Left lobe of liver (tissue), 2 donors: ENCODE results near the gene ANAPC5. TPM values are rescaled to one million over a fixed set of nuclear protein-coding genes. Genes with fewer than 3 reads are reported as not detected.
A peak's percentile ranks its signal among the peaks of the same experiment; 100 is the strongest.

Experiments
- ATAC-seq: fragments of 200-7000 bp; cut with Tn5 transposase; one replicate; pipeline ENCODE4 v1.9.1; 2020; ENCODE audit warnings: mild to moderate bottlenecking, moderate library complexity
- DNase-seq: peaks from one replicate; pipeline ENCODE4 v3.0.0-alpha.2; 2020; ENCODE audit warnings: low spot score
- total RNA-seq: library from RNA; stranded (reverse); gene quantifications from one replicate; pipeline ENCODE4 v1.2.1, GENCODE V29; 2021
- donor health status: DM: no; HTN: no; CAD: no; lungs with moderate emphysema.
- donor health status: DM: no; HTN: yes; CAD: no.

Gene ANAPC5
- total RNA-seq, 1 donor from 2014 or later, result 43.4 TPM

DNA sequence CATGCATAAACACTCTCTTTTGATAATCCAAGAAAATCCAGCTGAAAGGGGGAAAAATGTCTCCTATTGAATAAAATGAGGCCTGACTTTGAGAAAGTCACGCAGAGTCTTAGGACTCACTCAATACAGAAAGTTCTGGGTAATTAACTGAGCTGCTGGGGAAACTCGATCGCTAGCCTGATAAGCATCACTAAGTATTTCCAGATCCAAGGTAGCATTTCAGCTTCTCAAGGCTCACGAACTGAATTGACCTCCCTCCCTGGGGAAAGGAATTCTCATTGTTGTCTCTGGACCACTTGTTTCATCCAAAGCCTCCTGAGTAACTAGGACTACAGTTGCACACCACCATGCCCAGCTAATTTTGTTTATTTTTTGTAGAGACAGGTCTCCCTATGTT lies 13.8 kb upstream of the ANAPC5 start:
- DNase-seq, result no peak
- no peak for ATAC-seq

DNA sequence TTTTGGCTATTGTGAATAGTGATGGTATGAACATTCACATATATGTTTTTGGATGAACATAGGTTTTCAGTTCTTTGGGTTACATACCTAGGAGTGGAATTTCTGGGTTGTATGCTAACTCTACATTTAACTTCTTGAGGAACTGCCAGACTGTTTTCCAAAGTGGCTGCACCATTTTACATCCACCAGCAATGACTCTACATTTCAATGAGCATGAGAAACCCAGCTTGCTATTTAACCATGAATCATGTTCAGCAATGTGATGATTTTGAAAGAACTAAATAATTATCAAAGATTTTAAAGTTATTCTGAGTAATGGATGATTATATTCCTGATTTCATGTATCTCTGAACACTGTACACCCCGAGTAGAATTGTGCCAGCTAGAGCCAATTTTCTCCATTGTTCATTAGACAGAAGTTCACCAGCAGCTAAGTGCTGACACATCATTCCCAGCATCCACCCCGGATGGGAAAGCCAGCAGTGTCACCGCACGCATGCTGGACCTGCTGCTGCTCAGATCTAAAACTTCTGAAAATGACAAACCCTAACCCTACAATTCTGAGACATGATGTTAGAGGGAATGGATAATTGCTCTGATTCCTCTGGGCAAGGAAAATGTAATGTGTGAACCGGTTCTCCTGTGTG lies 13.3 kb upstream of the ANAPC5 start:
- ATAC-seq, result no peak
- no peak for DNase-seq

DNA sequence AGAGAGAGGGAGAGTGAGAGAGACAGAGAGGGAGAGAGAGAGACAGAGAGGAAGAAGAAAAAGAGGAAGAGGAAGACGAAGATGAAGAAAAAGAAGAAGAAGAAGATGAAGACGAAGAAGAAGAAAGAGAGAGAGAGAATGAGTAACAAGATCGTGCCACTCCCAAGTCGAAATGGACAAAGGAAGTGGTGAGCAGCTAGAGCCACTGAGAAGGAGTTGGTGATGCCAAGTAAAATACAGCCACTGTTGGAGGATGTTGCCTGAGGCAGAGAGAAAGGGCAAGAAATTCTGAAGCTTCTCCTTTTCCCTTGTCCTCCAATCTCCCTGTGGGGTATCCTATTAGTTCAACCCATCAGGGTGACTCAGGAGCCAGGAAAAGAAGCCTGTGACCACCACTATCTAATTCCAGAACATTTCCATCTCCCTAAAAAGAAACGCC lies 12.5 kb upstream of the ANAPC5 start:
- DNase-seq, result no peak
- ATAC-seq, result no peak

DNA sequence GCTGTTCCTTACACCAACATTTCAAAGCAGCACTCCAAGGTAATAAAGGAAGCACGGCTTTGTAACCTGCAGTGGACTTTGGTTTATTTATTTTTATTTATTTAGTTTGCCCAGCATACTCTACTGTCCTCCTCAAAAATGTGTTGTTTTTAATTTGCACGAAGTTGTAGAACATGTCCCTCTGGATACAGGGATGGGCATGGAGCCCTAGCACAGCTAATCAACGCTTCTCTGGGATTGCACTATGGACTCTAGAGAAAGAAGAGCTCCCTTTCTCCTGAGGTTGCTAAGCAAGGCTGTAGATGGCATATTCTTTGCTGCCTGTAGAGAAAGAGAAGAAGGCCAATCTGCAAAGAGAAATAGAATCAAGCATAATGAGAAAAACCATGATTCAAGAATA lies 5.9 kb upstream of the ANAPC5 start:
- peak; percentile 63 for ATAC-seq
- no peak for DNase-seq

DNA sequence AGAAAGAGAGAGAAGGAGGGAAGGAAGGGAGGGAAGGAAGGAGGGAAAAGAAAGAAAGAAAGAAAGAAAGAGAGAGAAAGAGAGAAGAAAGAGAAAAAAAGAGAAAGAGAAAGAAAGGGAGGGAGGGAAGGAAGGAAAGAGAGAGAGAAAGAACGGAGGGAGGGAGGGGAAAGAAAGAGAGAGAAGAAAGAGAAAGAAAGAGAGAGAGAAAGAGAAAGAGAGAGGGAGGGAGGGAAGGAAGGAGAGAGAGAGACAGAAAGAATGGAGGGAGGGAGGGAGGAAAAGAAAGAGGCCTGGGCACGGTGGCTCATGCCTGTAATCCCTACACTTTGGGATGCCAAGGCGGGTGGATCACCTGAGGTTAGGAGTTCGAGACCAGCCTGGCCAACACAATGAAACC lies 5.1 kb upstream of the ANAPC5 start:
- DNase-seq, result no peak
- no peak for ATAC-seq

DNA sequence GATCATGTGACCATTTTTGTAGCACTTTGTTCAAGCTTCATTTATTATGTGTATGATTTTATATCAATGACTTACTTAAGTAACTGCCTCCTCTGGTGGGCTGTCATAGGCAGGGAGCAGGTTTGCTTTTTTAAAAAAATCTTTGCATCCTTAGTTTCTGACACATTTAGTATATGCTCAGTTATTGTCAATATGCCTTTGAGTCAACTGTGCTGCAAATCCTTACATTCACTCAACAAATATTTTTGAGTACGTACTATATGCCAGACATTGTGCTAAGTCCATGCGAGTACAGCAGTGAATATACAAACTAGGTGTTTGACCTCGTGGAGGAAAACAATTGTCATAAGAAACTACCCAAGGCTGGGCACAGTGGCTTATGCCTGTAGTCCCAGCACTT lies 4.4 kb upstream of the ANAPC5 start:
- no peak for ATAC-seq
- no peak for DNase-seq

DNA sequence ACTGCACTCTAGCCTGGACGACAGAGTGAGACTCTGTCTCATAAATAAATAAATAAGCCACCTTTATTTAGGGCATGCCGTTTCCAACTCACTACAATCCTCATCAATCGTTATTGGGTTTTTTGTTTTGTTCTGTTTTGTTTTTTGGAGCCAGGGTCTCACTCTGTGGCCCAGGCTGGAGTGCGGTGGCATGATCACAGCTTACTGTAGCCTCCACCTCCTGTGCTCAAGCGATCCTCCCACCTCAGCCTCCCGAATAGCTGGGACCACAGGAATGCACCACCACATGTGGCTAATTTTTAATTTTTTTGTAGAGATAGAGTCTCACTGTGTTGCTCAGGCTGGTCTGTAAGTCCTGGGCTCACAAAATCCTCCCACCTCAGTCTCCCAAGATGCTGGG lies 3.6 kb upstream of the ANAPC5 start:
- no peak for ATAC-seq

DNA sequence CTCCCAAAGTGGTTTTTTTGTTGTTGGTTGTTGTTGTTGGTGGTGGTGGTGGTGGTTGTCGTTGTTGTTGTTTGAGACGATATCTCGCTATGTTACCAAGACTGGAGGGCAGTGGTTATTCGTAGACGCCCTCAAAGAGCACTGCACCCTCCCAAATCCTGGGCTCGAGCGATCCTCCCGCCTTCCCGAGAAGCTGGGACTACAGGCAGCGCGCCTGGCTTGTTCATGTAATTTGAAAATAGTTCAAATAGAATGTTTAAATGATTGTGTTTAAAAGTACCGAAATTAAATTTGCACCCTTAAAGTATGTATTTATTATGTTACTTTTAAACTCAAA lies 439 bp upstream of the ANAPC5 start:
- DNase-seq, result no peak
- ATAC-seq, result peak; percentile 61

More for the DNA sequence above, 3.6 kb upstream of the ANAPC5 start:
- no peak for DNase-seq

DNA sequence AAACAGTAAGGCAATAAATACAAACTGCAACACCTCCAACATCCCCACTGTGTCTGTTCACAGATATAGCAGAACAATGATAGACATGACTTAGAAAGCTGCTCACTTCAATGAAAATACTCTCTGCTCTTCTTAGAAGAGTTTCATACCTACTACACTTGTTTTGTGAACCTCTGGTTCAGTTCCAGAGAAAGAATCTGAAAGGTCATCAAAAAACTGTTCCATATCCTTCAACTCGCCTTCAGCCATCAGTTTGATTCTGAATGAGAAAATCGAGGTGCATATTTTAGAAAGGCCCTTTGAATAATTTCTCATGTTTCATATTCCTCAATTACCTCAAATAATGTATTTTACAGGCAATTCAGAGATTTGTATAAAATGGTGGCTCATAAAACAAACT lies 5.5 kb downstream of the ANAPC5 start:
- ATAC-seq (no peak), DNase-seq (no peak)

DNA sequence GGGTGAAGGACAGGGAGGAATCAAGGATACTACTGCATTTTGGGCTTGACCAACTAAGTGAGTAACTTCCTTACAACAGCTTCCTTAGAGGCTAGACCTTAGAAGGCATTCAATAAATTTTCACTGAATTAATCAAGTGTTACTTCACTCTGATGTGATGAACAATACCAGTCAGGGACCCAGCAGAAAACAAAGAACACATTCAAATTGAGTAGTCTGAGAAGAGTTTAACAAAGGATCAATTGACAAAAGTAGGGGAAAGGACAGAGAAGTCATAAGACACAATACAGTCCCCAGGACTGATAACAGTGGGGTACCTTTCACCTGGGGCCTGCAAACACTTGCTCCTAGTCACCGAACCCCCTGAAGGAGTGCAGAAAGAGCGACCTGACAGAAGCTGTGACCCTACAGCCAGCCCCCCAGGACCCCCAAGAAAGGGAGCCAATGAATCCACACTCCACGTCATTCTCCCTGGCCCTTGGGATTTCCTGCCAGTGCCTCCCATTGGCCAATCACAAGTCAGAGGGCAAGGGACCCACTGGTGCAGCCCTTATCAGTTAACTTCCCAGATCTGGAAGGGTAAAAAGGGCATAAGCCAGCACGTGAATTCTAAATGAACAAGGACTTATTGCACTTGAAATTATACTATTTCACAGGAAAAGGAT lies 6.9 kb downstream of the ANAPC5 start:
- DNase-seq, result no peak
- no peak for ATAC-seq

DNA sequence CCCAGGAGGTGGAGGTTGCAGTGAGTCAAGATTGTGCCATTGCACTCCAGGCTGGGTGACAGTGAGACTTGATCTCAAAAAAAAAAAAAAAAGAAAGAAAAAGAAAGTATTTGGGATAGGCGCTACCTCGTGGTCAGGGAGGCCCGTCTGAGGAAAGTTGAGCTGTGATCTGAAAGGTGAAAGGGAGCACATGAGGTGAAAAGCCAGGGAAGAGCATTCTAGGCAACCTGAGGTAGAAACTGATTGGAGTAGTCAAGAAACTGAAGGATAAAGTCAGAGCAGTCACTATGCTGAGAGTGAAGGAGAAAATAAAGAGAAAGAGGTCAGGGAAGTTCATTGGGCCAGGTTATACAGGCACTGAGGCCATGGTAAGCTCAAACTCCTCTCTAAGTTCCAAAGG lies 7.7 kb downstream of the ANAPC5 start:
- DNase-seq (no peak), ATAC-seq (no peak)

DNA sequence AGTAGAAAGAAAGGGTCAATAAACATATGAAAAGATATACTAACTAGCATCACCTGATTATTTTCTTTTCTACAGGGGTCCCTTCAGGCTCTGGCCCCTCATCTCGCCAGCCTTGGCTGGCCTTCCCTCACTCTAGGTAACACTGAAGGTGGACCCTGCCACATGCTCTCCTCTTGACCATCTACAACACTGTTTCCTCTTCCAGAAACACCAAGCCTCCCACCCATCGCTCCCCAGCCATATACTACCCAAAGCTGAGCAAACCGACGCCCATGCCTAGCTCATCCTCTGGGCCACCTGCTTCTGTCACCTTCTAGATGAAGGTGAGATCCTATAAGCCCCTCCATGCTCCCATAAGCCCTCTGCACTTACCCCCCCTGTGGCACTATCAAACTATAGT lies 14.8 kb downstream of the ANAPC5 start:
- DNase-seq (no peak), ATAC-seq (no peak)

DNA sequence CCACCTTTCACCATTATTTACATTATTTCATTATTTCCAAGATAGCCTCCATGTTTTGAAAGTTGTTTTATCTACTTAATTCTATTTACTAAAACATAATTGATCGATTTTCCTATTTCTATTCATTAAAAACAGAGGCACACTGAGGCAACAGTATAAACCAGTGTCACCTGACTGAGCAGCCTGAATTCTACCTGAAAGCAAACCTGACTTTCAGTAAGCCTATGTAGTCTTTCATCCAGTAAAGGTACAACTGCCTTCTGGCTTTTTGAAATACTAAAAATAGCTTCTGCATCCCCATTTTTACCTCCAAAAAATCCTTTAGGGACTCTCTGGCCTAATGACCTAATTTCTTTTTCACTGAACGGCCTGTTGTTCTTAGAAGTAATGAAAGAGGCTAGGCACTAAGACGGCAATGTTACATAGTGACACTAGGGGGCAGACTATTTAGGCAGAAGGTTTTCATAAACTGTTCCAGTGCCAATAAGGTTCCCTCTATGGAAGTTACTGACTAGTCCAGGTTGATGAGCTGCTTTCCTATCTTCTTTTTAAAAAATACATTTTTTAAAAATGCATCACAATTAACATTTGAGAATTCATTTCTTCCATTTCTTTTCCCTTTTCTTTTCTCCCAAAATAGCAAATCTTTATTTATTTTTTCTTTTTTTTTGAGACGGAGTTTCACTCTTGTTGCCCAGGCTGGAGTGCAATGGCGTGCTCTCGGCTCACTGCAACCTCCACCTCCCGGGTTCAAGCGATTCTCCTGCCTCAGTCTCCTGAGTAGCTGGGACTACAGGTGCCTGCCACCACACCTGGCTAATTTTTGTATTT lies 17.5 kb downstream of the ANAPC5 start:
- ATAC-seq (peak; percentile 99), DNase-seq (no peak)

DNA sequence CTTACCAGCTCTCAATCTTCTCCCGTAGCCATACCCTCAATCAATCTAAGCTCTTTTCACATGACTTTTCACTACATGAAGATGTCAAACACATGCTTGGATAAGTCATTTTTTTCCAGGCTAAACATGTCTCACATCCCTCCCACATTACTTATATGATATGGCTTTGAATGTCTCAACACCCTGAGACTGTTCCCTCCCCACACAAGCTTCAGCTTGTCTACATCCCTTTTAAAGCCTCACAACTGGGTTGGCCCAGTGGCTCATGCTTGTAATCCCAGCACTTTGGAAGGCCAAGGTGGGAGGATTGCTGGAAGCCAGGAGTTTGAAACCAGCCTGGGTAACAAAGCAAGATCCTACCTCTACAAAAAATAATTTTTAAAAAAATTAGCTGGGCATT lies 18.5 kb downstream of the ANAPC5 start:
- ATAC-seq (no peak), DNase-seq (no peak)

DNA sequence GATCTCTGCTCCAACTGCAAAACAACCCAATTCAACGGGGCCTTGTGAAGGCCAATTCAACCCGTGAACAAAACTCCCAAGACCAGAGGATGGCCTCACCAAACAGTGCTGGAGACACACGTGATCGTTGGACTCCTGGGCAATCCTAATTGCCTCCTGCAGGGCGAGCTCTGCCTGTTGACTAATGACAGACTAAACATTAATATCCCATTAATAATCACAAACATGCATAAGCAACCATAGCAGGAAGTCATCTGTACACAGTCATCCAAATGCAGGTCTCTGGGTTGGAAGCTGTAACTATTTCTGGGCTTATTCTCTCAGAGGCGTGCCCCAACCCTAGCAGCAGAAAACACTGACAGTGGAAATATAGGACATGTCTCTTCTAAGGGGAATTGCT lies 21.0 kb downstream of the ANAPC5 start:
- ATAC-seq, result peak; percentile 47
- DNase-seq, result no peak

DNA sequence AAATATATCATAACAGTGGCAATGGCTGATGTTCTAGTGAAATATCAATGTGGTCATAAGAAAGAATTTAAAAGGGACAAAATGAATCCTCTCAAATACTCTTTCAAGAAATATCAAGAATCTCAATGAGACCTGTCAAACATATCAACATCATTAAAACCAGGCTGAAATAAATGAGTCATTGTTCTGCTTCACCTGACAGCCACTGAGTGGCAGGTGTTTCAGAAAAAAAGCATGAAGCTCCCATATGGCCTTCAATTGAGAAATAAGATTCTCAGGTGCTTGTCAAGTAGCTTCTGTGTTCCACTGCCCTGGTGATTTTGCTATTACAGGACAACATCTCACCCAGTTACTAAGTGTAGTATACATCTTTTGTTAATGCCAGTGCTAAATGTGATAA lies 21.5 kb downstream of the ANAPC5 start:
- no peak for ATAC-seq

DNA sequence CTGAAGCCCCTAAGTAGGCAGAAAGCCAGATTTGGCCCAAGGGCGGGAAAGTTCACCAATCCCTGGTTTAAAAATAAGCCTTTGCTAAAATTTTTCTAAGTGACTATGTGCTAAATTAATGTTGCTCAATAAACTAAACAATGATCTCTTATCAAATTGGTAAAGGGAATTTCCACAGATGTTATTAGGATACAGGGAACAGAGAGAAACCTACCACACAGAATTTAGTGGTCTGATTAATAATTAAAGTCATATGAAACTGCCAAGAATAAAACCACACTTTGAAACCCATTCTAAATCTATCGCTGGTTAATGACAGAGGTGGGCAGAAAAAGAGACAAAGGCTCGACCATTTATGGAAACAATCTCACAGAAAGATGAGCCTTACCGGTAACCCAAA lies 22.0 kb downstream of the ANAPC5 start:
- ATAC-seq (no peak), DNase-seq (no peak)

More for the DNA sequence above, 21.5 kb downstream of the ANAPC5 start:
- DNase-seq, result no peak

DNA sequence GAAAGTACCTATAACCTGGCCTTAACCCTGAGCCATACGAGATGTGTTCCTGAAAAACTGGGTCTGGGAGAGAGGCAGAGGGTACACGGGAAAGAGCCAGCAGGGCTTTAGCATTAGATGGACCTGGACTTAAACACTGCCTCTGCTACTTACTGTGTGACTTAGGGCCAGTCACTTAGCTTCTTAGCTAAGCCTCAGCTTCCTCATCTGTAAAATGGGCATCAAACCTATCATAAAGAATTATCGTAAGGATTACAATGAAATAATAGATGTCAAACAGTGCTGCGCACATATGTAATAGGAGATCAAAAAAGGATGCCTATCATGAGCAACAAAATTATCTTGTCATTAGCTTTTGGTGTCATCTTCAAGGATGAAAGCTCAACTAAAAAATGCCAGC lies 23.6 kb downstream of the ANAPC5 start:
- DNase-seq (no peak), ATAC-seq (no peak)

DNA sequence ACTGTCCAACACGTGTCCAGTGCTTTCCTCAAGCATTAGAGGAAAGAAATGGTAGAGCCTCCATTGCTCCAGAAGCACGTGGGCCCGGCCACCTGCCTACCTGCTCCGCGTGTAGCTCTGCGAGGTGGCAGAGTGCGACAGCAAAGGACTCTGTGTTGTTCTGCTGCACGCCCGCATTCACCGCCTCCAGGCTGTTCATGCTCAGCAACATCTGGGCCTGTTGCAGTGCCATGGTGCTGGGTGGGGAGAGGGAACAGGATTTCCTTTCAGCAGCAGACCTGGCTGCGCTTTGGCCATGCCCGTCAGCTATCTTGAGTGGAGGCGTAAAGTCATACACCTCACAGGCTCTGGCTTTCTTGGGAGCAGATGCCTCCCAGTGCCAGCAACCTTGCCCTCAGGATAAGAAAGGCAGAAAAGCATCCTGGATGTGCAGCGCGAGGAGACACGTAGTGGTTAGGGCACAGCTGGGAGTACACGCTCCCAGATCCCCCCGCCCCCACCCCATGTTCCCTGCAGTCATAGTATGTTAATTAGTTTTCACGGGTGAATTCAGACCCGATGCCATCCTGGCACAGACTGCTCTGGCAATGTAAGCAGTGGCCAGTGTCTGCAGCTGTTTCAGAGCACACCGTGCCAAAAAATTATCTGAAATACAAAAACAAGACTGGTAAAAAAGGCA lies 25.1 kb downstream of the ANAPC5 start:
- DNase-seq (no peak), ATAC-seq (no peak)

DNA sequence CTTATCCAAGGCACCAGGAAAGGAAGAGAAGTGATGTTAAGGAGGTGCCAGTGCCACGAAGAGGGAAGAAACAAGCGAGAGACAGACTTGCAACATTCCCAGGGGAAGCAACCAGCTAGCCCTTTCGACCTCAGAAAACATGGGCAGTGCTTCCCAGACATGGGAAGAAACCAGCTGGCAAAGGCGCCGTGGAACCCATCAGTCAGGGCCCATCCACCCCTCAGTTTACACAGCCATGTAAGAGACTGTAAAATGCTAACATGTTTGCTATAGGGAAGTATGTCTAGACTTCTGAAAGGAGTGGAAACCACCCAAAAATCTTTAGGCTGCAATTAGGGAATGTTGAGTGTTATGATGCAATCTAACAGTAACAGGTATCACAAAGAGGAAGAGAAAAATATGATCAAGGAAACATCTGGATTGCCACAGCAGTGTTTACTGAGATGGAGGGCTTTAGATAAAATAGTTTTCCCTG lies 26.3 kb downstream of the ANAPC5 start:
- DNase-seq, result no peak
- ATAC-seq, result no peak

DNA sequence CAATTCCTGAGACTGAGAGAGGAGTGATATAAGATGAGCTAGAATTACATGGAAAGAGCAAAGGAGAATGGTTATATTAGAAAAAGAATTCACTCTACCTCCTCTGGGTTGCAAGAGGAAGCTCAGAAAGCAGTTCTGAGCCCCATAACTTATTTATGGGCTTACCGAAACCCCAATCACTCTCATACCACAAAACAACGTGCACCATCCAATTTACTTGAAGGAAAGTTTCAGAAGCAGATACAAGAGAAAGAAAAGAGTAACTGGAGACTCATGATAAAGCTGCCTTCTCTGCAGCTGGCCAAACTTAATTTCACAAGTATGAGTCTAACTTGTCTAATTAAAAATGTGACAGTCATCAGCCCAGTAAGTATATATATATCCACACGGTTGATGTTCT lies 28.3 kb downstream of the ANAPC5 start:
- ATAC-seq, result no peak
- DNase-seq, result no peak
